GM13976 (cell line): ENCODE data around the gene ASGR1.
"Not testable (repeated sequence)": the region's sequence is repeated elsewhere in the genome, so short reads cannot be mapped to it uniquely, and the experiment has no call there.

Experiments
- DNase-seq: peaks from one replicate; pipeline ENCODE4 v3.0.0; 2012; ENCODE audit warnings: low spot score
- in situ Hi-C: fragments of 300-500 bp; cut with MboI; formaldehyde crosslinking; loops from one replicate; pipeline ENCODE4 v1.12.0; 2022; ENCODE audit warnings: low sequenced_read_pairs, mixed read lengths, inconsistent platforms; ENCODE audit not compliant: unreplicated experiment
- TF ChIP-seq, protein P1 (sequence below): IDR thresholded peaks from 2 replicates; pipeline ENCODE4 v1.5.1; 2012; ENCODE audit warnings: borderline replicate concordance, mild to moderate bottlenecking; ENCODE audit not compliant: insufficient read depth; ENCODE audit errors: extremely low read depth, missing control alignments, control extremely low read depth

ASGR1 gene

DNA sequence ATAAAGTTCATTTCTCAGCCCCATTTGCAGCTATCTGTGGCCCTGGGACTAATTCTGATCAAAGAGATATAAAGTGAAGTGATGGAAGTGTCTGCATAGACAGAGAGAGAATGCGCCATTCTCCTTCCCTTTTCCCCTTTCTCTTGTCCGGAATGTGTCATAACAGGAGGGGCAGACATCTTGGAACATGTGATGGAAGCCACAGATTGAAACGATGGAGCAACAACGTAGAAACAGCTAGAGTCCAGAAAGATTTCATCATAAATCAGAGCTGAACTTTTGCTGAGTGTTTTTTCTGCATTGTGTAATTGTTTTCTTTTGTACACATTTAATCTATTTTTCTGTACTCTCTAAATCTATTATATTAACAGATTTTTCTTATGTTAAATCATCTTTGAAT, 11.3 kb downstream of the ASGR1 start:
- DNase-seq: no peak
- TF ChIP-seq, protein P1, sequence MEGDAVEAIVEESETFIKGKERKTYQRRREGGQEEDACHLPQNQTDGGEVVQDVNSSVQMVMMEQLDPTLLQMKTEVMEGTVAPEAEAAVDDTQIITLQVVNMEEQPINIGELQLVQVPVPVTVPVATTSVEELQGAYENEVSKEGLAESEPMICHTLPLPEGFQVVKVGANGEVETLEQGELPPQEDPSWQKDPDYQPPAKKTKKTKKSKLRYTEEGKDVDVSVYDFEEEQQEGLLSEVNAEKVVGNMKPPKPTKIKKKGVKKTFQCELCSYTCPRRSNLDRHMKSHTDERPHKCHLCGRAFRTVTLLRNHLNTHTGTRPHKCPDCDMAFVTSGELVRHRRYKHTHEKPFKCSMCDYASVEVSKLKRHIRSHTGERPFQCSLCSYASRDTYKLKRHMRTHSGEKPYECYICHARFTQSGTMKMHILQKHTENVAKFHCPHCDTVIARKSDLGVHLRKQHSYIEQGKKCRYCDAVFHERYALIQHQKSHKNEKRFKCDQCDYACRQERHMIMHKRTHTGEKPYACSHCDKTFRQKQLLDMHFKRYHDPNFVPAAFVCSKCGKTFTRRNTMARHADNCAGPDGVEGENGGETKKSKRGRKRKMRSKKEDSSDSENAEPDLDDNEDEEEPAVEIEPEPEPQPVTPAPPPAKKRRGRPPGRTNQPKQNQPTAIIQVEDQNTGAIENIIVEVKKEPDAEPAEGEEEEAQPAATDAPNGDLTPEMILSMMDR: no peak
- in situ Hi-C loops: no loop called here

DNA sequence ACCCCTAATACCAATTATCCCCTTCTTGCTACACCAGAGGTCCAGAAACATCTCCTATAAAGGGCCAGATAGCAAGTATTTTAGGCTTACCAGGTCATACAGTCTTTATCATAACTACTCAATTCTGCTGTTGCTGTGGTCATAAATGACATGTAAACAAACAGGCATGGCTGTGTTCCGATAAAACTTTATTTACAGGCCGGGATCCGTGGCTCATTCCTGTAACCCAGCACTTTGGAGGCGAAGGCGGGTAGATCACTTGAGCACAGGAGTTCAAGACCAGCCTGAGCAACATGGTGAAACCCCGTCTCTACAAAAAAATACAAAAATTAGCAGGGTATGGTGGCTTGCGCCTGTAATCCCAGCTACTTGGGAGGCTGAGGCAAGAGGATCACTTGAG, 12.3 kb downstream of the ASGR1 start:
- in situ Hi-C loops: no loop called here
- TF ChIP-seq, protein P1: no peak

DNA sequence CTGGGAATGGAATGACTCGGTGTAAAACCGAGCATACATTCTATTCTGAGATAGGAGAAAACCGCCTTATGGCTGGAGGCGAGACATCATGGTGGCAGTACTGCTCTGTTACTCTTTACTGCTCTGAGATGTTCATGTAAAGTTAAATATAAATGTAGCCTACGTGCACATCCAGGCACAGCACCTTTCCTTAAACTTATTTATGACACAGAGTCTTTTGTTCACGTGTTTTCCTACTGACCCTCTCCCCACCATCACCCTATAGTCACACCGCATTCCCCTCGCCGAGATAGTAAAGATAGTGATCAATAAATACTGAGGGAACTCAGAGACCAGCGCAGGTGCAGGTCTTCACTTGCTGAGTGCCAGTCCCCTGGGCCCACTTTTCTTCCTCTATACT, 19.6 kb downstream of the ASGR1 start:
- DNase-seq, in situ Hi-C loops: not testable (repeated sequence)

More for the DNA sequence above, 12.3 kb downstream of the ASGR1 start:
- no peak for DNase-seq

DNA sequence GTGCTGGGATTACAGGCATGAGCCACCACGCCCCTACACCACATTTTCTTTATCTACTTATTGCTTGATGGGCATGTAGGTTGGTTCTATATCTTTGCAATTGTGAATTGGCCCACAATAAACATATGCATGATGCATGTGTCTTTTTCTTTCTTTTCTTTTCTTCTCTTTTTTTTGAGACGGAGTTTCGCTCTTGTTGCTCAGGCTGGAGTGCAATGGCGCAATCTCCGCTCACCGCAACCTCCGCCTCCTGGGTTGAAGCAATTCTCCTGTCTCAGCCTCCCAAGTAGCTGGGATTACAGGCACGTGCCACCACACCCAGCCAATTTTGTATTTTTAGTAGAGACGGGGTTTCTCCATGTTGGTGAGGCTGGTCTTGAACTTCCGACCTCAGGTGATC, 20.7 kb downstream of the ASGR1 start:
- DNase-seq, in situ Hi-C loops: not testable (repeated sequence)

DNA sequence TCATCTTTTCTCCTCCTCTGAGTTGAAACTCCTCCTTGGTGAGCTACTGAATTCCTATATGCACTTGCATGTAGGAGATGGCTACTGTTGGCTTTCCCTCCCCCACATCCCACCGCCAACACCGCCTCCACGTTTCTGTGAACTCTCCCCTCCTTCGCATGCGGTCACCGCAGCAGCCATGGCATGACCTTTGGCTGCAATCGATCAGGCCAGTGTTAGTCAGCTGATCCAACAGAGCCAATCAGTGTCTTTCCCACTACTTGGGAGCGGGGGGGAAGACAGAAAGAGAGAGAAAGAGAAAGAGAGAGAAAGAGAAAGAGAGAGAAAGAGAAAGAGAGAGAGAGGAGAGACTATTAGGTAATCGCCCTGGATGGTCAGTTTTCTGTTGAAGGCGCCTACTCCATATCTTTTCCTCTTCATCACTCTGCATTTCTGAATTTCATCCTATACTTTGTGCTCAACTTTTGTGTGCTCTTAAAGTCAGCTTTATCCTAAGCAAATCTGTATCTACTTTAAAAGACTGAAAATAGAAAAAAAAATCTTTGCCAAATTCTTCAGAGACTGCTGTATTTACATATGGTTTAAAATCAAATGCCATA, 22.7 kb downstream of the ASGR1 start:
- in situ Hi-C loops: no loop called here
- TF ChIP-seq, protein P1: no peak
- no peak for DNase-seq

DNA sequence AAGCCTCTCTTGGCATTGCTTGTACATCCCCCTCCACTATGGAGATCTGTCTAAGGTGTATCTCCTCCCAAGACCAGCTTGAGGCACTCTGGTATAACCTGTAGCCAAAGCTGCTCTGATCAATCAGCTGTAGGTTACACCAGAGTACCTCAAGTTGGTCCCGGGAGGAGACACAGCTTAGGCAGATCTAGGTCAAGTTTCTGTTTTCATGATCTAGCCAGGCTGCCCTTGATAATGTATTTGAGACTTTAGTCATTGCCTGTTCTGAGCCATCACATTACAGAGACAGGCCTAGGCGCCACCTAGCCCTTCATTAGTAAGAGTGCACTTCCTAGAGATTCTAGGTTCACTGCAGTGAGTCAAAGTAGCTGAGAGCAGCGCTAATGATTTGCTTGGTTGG, 31.4 kb downstream of the ASGR1 start:
- TF ChIP-seq, protein P1: no peak
- in situ Hi-C loops: loop anchor here (25.0 kb wide), 1 partner anchor 235 kb away; no protein-coding TSS in a partner anchor
- DNase-seq: no peak

DNA sequence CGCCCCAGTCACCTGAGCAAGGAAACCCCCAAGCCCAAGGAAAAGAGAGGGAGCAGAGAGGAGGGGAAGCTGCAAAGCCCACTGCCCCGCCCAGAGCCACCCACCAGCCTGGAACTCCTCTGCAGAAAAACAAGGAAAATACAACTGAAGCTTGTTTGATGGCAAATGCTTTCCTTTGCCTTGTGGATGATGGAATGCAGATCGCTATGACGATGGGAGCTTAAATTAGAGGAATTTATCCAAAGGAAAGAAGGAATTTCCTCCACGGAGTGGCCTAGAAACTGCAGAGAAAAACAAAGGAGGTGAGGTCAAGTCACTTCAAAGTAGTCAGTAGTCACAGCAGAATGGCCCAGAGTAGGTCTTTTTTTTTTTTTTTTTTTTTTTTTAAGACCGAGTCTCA, 33.1 kb downstream of the ASGR1 start:
- TF ChIP-seq, protein P1: no peak
- no peak for DNase-seq
- in situ Hi-C loops: loop anchor here (25.0 kb wide), 1 partner anchor 234 kb away; no protein-coding TSS in a partner anchor

DNA sequence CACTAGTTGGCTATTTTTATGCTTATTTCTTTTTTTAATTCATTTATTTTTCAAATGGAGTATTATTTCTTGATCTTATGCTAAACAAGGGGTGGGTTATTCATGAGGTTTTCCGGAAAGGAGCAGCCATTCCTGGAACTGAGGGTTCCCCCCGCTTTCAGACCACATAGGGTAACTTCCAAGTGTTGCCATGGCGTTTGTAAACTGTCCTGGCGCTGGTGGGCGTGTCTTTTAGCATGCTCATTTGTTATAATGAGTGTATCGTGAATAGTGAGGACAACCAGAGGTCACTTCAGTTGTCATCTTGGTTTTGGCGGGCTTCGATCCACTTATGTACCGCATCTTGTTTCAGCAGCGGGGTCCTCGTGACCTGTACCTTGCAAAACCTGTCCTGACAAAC, 35.0 kb downstream of the ASGR1 start:
- in situ Hi-C loops: loop anchor here (25.0 kb wide), 1 partner anchor 232 kb away; no protein-coding TSS in a partner anchor
- DNase-seq: no peak
- TF ChIP-seq, protein P1: no peak
